ENCODE results near the gene TMEM108. TPM values are rescaled to one million over a fixed set of nuclear protein-coding genes. Genes with fewer than 3 reads are reported as not detected.

TMEM108 gene
- total and polyA plus RNA-seq, 3 donors from 2014 or later, result 13.9 to 44.3 (median 16.1) TPM

- TF ChIP-seq, protein P1, sequence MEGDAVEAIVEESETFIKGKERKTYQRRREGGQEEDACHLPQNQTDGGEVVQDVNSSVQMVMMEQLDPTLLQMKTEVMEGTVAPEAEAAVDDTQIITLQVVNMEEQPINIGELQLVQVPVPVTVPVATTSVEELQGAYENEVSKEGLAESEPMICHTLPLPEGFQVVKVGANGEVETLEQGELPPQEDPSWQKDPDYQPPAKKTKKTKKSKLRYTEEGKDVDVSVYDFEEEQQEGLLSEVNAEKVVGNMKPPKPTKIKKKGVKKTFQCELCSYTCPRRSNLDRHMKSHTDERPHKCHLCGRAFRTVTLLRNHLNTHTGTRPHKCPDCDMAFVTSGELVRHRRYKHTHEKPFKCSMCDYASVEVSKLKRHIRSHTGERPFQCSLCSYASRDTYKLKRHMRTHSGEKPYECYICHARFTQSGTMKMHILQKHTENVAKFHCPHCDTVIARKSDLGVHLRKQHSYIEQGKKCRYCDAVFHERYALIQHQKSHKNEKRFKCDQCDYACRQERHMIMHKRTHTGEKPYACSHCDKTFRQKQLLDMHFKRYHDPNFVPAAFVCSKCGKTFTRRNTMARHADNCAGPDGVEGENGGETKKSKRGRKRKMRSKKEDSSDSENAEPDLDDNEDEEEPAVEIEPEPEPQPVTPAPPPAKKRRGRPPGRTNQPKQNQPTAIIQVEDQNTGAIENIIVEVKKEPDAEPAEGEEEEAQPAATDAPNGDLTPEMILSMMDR (IDR thresholded peaks at IDR 0.05), result no peak
- TF ChIP-seq POLR2A (IDR thresholded peaks at IDR 0.05), result no peak
- intact Hi-C loops (cut with DNase I; ENCODE audit: low total_unique reads), result no loop called here
- no peaks in the 10 kb centered on the region for H3K4me1 ChIP-seq
- H3K27me3 ChIP-seq, result no peaks in the 10 kb centered on the region
- no peaks in the 10 kb centered on the region for H3K9me3 ChIP-seq
- WGBS, 2 donors, result 6 to 9% methylated on average over 17 of the region's 17 CpGs
- peak; percentile 42 for DNase-seq
- no peak overlapping the region for H3K4me3 ChIP-seq
- H3K36me3 ChIP-seq (ENCODE audit: low read depth, missing control alignments), result no peaks in the 10 kb centered on the region
- no peak overlapping the region for H3K27ac ChIP-seq
Observed at GRCh38 chr3:133413161-133414020, 375.2 kb downstream of the TMEM108 start.

GRCh38 chr3:133414021-133414392, 375.8 kb downstream of the TMEM108 start:
- Histone ChIP-seq H3K9me3 (no peaks in the 10 kb centered on the region), H3K27ac (no peak overlapping the region), H3K4me3 (no peak overlapping the region), H3K27me3 (no peaks in the 10 kb centered on the region), H3K4me1 (no peaks in the 10 kb centered on the region), H3K36me3 (ENCODE audit: low read depth, missing control alignments) (no peaks in the 10 kb centered on the region)
- DNase-seq, result no peak
- 68 to 81% methylated on average over 3 to 4 of the region's 4 CpGs for WGBS, 2 donors
- TF ChIP-seq POLR2A (IDR thresholded peaks at IDR 0.05), result no peak
- TF ChIP-seq, protein P1 (IDR thresholded peaks at IDR 0.05), result no peak
- intact Hi-C loops (cut with DNase I; ENCODE audit: low total_unique reads), result no loop called here

DNA sequence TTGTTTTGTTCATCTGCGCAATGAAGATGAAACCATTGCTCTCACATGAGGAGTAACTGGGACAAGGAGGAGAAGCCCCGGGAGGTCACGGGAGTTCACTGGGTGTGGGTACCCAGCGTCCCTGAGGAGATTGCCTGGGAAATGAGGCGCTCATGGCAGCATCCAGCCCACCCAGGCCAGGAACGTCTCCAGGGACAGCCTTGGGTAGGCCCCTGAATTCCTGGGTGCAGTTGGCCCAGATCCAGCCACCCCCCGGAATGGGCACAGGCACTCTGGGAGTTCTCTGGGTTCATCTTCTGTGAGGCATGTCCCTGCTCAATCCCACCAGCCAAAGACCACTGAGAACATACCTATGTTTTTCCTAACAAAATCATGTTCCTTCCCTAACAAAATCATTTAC, 380.2 kb downstream of the TMEM108 start:
- WGBS, 2 donors, result 81 to 85% methylated on average over 7 of the region's 7 CpGs
- intact Hi-C loops (cut with DNase I; ENCODE audit: low total_unique reads), result no loop called here
- TF ChIP-seq, protein P1 (IDR thresholded peaks at IDR 0.05), result no peak
- TF ChIP-seq POLR2A (IDR thresholded peaks at IDR 0.05), result no peak
- Histone ChIP-seq H3K36me3 (ENCODE audit: low read depth, missing control alignments) (no peaks in the 10 kb centered on the region), H3K4me3 (no peak overlapping the region), H3K27me3 (no peaks in the 10 kb centered on the region), H3K27ac (no peak overlapping the region), H3K4me1 (no peaks in the 10 kb centered on the region), H3K9me3 (no peaks in the 10 kb centered on the region)
- no peak for DNase-seq

DNA sequence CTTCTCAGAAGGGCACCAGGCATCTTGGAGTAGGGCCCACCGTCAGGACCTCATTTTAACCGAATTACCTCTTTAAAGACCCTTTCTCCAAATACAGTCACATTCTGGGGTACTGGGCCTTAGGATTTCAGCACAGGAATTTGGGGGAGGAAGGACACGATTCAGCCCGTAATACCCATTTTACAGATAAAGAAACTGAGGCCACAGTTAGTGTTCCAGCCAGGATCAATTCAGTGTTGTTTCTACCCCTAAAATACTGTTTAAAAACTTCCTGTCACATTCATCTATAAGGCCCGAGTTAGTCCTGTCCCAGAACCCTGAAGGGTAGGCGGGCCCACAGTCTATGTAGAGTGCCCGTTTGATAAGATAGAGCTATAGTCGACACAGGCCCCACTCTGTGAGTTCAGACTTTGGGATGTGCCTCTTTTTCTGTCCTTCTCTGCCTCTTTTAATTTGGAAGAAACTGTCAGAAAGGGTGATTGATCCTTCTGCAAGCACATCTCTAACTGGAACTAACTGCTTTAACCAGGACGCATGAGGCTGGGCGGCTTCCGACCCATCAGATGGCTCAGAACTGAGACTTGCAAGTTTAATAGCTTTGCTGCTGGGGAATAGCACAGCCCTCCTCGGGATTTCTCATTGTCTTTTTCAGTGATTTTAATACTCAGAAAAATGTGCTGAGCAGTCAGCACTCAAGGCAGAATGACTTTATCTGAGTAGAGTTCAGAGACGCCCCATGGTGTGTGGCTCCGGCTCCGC, 381.1 kb downstream of the TMEM108 start:
- Histone ChIP-seq H3K4me1 (no peaks in the 10 kb centered on the region), H3K27me3 (no peaks in the 10 kb centered on the region), H3K36me3 (ENCODE audit: low read depth, missing control alignments) (no peaks in the 10 kb centered on the region), H3K9me3 (no peaks in the 10 kb centered on the region), H3K27ac (no peak overlapping the region), H3K4me3 (no peak overlapping the region)
- intact Hi-C loops (cut with DNase I; ENCODE audit: low total_unique reads), result no loop called here
- no peak for TF ChIP-seq POLR2A (IDR thresholded peaks at IDR 0.05)
- TF ChIP-seq, protein P1 (IDR thresholded peaks at IDR 0.05), result no peak
- DNase-seq, result no peak
- WGBS, 2 donors, result 78 to 81% methylated on average over 12 to 15 of the region's 15 CpGs
